ENCODE data around the gene PHF23.

DNA sequence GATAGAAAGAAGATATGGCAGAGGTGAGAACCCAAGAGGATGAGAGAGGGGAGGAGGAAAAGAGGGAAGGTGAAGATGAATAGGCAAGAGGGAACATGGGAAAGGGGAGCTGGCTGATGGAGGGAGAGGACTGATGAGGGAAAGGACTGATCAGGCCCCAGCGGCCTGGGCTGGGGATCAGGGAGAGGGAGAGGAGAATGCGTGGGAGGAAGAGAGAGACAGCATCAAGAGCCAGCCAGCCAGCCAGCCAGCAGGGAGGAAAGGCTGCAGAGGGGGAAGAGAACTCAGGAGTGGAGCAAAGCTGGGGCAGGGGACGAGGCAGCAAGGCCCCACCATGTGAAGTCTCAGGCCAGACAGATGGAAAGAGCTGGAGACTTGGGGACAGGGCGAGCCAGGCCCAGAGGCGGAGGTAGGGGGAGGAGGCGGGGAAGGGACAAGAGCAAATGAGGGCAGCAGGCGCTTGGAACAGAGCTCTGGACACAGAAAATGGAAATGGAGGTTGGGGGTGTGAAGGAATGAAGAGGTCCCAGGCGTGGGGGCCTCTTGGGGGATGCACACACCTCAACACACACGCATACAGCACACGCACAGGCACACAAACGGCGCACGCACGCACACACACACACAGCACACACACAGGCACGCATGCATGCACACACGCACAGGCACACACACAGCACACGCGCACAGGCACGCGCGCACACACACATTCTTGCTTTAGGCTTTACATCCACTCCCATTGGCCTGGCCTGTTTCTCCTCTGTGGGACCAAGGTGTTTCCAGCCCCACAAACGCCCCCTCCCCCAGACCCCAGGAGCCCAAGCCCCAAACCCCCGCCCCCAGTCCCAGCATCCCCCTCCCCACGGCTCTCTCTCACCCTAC lies 31.9 kb downstream of the PHF23 start:
- TF ChIP-seq, protein P1, sequence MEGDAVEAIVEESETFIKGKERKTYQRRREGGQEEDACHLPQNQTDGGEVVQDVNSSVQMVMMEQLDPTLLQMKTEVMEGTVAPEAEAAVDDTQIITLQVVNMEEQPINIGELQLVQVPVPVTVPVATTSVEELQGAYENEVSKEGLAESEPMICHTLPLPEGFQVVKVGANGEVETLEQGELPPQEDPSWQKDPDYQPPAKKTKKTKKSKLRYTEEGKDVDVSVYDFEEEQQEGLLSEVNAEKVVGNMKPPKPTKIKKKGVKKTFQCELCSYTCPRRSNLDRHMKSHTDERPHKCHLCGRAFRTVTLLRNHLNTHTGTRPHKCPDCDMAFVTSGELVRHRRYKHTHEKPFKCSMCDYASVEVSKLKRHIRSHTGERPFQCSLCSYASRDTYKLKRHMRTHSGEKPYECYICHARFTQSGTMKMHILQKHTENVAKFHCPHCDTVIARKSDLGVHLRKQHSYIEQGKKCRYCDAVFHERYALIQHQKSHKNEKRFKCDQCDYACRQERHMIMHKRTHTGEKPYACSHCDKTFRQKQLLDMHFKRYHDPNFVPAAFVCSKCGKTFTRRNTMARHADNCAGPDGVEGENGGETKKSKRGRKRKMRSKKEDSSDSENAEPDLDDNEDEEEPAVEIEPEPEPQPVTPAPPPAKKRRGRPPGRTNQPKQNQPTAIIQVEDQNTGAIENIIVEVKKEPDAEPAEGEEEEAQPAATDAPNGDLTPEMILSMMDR (conservative IDR thresholded peaks at IDR 0.05; ENCODE audit: low read depth, low read length): no peak
- no peak for TF ChIP-seq EZH2 (IDR thresholded peaks at IDR 0.05; ENCODE audit: borderline replicate concordance, low read depth, low read length, poor library complexity, severe bottlenecking)

Measured in A673 (cell line).